ENCODE data around the gene RNASEL.

The RNASEL gene

GRCh38 chr1:182549811-182550210, 39.2 kb downstream of the RNASEL start:
- Histone ChIP-seq H3K27ac (ENCODE audit: extremely low read depth, low read depth, low read length) (no peak overlapping the region), H3K36me3 (ENCODE audit: control insufficient read depth in 2 of 2, insufficient read depth in 1 of 2, low read length in 2 of 2) (no peaks in the 10 kb centered on the region), H3K4me3 (ENCODE audit: low read depth, low read length) (no peak overlapping the region), H3K9me3 (ENCODE audit: control insufficient read depth, insufficient read depth, low read depth, low read length) (no peaks in the 10 kb centered on the region), H3K4me1 (ENCODE audit: control insufficient read depth, insufficient read depth, low read length) (no peaks in the 10 kb centered on the region)
- POLR2A ChIA-PET, result no interaction called here
- TF ChIP-seq ZIC2 (tag by site-specific recombination; IDR thresholded peaks at IDR 0.05), result no peak
- TF ChIP-seq KLF7 (tag by site-specific recombination; IDR thresholded peaks at IDR 0.05; ENCODE audit: borderline replicate concordance), result no peak
- no peak for TF ChIP-seq ZNF184 (tag by site-specific recombination; IDR thresholded peaks at IDR 0.05)
- no peak for TF ChIP-seq REPIN1 (tag by site-specific recombination; IDR thresholded peaks at IDR 0.05; ENCODE audit: low read depth)
- TF ChIP-seq ZNF423 (tag by site-specific recombination; IDR thresholded peaks at IDR 0.05), result no peak
- no peak for TF ChIP-seq BCL6B (tag by site-specific recombination; IDR thresholded peaks at IDR 0.05)
- TF ChIP-seq ZNF777 (tag by site-specific recombination; IDR thresholded peaks at IDR 0.05; ENCODE audit: borderline replicate concordance), result no peak
- TF ChIP-seq ZNF585B (tag by site-specific recombination; IDR thresholded peaks at IDR 0.05), result no peak
- no peak for TF ChIP-seq ZNF704 (tag by site-specific recombination; IDR thresholded peaks at IDR 0.05)
- no peak for TF ChIP-seq ZNF175 (tag by site-specific recombination; IDR thresholded peaks at IDR 0.05)
- TF ChIP-seq ZNF23 (tag by site-specific recombination; IDR thresholded peaks at IDR 0.05; ENCODE audit: borderline replicate concordance), result no peak
- TF ChIP-seq ZNF621 (tag by site-specific recombination; IDR thresholded peaks at IDR 0.05), result no peak
- TF ChIP-seq ZNF174 (tag by site-specific recombination; IDR thresholded peaks at IDR 0.05), result no peak
- TF ChIP-seq ZNF202 (tag by site-specific recombination; IDR thresholded peaks at IDR 0.05; ENCODE audit: borderline replicate concordance), result no peak
- no peak for TF ChIP-seq ZNF280C (tag by site-specific recombination; IDR thresholded peaks at IDR 0.05)
- CTCF ChIA-PET, result no interaction called here

GRCh38 chr1:182549346-182549745, 39.7 kb downstream of the RNASEL start:
- no peak overlapping the region for H3K4me3 ChIP-seq (ENCODE audit: low read depth, low read length)
- H3K27ac ChIP-seq (ENCODE audit: extremely low read depth, low read depth, low read length), result no peak overlapping the region
- TF ChIP-seq ZNF664 (tag by site-specific recombination; IDR thresholded peaks at IDR 0.05), result no peak
- no peak for TF ChIP-seq ZNF560 (tag by site-specific recombination; IDR thresholded peaks at IDR 0.05; ENCODE audit: borderline replicate concordance)
- no peak for TF ChIP-seq YY1 (tag by site-specific recombination; IDR thresholded peaks at IDR 0.05)
- no peak for TF ChIP-seq ZNF677 (tag by site-specific recombination; IDR thresholded peaks at IDR 0.05)
- no peak for TF ChIP-seq ZBTB49 (tag by site-specific recombination; IDR thresholded peaks at IDR 0.05; ENCODE audit: low read depth)
- ChIA-PET POLR2A (interaction anchor here (0.7 kb wide), 1 partner anchor 212 kb away, joined by 3 read pairs; no protein-coding TSS in a partner anchor), CTCF (no interaction called here)
- no peaks in the 10 kb centered on the region for H3K36me3 ChIP-seq (ENCODE audit: control insufficient read depth in 2 of 2, insufficient read depth in 1 of 2, low read length in 2 of 2)
- H3K9me3 ChIP-seq (ENCODE audit: control insufficient read depth, insufficient read depth, low read depth, low read length), result no peaks in the 10 kb centered on the region
- no peaks in the 10 kb centered on the region for H3K4me1 ChIP-seq (ENCODE audit: control insufficient read depth, insufficient read depth, low read length)

Data from HEK293 (cell line).